Raji (cell line): ENCODE results near the gene TMEM18.

ENCODE experiments used
- POLR2A ChIP-seq: IDR thresholded peaks from 2 replicates; pipeline ENCODE4 v1.6.1; 2011; ENCODE audit warnings: low read depth, low read length, control low read depth; ENCODE audit not compliant: insufficient read depth

TMEM18 gene

DNA sequence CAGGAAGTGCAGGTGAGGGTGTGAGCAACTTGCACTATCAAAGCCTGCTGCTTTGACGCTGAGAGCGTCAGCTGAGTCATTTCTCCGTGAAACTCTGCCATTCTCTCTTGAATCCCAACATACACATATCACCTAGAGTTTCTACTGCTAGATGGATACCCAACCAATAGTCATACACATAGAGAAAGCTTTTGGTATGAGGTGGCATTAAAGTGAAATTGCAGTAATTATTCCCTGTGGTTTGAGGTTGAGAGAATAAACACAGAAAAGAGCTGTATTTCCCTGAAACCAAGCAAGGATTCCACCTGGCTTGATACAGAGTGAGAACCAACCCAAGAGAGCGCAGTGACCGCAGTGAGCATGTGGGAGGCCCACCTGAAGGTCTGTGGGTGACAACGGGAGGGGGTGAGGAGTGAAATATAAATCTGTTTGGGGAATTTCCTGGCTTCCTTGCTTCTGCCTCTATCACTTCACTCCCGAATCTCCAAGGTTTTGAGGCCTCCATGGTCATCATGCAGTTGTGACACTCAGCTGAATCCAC is 28.8 kb upstream of the TMEM18 start:
- no peak for TF ChIP-seq POLR2A

DNA sequence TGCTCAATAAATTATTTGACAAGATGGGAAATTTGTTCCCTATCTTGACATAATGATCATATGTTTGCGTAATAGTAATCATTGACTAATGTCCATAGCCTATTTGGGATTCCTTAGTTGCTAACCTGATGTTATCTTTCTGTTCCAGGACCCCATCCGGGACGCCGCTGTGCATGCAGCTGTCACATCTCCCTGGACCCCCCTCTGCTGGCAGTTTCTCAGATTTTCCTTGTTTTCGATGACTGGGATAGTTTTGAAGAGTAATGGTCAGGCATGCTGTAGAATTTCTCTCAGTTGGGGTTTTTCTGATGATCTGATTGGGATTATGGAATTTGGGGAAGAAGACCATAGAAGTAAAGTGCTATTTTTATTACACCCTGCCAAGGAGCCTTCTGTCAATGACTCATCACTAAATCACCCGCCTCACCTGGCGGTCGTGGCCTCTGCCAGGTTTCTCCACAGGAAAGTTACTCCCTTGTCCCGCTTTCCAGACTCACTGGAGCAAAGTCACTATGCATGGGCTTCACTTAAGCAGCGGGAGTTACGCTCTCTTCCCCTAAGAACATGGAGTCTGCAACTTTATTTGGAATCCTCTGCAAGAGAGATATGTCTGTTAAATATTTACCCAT is 19.9 kb upstream of the TMEM18 start:
- TF ChIP-seq POLR2A = no peak

DNA sequence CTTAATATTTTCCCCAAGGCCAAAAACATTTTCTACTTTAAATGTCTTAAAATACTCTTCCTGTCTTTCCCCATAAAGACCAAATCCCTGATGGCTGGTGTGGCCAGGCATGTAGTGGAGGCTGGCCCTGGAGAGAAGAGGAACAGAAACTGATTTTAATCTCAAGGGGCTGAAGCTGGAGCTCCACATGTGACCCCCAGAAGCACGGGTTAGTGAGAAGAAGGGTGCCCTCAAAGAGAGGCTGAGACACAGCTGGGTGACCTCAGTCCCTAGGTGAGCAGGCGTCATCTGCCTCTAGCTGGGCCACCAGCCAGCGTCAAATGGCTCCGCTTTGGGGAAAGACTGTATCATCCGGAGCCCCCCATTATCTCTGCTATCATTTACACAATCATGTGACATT is 19.3 kb upstream of the TMEM18 start:
- TF ChIP-seq POLR2A = no peak

DNA sequence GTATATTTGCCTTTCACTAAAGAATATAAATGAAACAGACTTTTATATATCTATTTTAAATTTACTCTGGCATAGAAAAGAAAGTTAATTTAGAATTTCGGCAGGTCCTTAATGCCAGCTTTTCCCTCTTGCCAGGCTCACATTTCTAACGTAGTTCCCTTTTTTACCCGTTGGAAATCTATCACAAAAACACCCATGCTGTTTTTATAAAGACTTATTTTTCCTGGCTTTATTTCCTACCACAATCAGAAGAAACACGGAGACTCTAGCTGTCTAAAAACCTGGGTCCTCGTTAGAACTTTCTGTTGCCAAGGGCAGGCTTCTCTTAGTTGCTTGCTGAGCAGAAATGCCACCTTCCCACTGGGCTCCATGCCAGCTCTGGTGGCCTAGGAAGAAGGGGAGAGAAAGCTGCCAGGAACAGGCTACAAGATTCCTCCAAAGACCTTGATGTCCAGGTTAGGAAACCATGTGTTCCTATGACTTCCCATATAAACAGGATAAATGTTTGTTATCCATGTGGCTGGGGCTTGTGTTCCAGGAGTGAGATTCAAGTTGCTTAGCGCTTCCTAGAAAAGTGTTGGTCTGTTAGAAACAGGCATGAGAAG is 17.8 kb upstream of the TMEM18 start:
- no peak for TF ChIP-seq POLR2A

- TF ChIP-seq POLR2A = no peak
These were observed 17.0 kb upstream of the TMEM18 start for GRCh38 chr2:694174-694573.

DNA sequence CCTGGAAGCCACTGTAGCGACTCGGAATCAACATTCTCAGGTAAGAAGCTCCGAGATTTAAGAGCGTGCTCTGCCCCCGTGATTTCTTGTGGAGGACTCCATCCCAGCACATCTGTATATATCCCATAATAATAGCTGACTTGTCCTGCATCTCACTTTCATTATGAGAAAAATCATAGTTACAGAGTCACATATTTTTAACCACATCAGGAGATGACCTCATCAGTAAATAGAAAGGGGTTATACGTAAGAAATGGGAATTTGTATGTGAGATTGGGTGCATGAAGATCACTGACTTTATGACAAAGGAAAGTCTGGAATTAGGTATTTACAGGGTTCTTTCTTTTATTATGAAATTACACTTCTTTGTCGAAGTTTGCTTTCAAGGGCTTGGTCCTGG is 16.4 kb upstream of the TMEM18 start:
- TF ChIP-seq POLR2A = no peak

DNA sequence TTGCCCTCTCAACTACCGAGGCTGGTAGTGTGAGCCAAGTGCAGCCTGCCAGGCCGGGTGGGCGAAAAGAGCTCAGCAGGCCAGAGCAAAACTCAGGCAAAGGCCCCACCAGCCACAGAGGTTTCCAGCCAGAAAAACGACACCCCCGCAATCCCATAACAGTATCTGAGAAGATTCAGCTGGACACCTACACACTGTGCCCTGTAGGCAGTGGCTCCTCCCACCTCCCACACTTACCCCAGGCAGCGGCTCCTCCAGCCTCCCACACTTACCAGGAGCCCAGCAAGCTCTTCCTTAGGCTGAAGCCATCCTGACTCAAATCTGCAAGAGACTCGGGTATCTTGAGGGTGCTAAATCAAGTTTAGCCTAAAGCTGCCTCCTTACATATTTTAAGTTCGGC is 15.6 kb upstream of the TMEM18 start:
- TF ChIP-seq POLR2A = no peak

DNA sequence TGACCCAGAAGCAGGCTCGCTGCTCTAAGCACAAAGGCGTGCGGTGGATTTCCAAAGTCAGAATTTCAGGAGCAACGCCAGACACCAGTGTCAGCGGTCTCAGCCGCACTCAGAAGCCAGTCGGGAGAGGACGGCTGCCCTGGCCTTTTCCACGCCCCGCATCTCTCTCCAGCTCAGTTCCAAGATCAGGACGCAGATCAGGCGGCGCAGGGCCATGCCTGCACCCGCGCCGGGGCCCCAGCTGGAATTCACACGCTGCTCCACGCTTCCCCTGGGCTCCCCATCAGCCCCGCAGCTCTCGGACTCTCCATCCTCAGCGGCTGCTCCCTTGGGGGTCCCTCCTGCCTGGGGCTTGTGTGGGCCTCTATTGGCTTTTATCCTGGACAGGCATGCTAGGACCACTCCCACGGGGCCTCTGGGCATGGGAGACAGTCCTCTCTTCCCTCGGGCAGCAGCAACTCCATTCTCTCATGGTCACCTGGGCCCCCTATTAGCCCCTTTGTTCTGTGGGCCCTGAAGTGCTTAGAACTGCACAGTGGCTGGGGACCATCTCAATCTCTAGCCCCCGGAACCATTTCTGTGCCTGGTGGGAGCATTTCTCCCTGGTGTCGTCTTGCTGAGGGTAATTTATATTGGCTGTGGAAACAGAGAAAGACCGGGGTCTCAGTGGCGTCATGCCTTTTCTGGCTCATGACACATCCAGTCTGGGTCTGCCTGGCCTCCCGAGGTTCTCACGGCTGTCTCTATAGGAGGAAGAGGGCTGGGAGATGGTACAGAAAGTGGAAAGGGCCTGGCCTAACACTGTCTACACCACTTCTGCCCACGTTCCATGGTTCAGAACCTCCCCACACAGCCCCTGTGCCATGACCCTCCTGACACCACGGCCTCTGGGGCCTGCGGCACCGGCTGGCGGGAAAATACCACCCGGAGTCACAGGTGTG is 14.9 kb upstream of the TMEM18 start:
- TF ChIP-seq POLR2A = no peak

GRCh38 chr2:690799-691198 is 13.6 kb upstream of the TMEM18 start:
- no peak for TF ChIP-seq POLR2A

DNA sequence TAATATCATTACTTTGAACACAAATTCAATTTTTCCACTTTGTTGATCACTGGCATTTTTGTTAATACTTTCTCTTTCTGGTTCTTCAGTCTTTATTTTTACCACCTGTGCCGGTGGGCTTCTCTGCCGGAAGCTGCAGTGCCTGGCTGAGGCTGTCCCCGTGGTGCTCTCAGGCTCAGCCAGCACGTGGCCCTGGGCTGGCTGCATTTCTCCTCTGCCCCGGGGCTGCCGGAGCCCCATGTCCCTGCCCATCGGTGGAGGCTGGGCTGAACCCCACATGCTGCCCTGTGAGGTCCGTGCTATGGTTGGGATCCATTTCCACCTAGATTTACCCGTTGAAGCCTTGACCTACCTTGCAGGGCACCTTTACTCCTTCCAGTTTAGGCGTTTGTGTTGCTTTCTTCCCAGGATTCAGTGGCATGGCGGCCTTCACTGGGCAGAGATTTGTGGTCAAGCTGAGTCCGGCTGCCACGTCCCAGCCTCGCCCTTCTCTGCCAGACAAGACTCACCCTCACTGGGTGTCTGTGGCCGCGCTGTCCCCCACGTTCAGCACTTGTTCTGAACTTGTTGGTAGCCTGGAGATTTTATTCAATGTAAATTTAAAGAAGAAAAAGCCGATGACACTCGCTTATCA is 12.8 kb upstream of the TMEM18 start:
- TF ChIP-seq POLR2A = no peak

DNA sequence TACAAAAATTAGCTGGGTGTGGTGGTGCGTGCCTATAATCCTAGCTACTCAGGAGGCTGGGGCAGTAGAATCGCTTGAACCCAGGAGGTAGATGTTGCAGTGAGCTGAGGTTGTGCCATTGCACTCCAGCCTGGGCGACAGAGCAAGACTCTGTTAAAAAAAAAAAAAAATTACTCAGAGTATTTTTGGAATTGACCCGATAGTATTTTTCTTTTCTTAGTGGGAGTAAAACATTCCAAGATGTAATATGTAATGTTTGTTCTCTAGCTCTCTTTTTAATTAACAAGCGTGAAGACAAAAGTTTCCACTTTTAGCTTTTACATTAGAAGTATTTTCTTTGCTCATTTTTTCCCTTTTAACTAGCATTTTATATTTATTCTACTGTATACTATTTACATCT is 12.0 kb upstream of the TMEM18 start:
- TF ChIP-seq POLR2A = no peak

GRCh38 chr2:688504-689076 is 11.4 kb upstream of the TMEM18 start:
- TF ChIP-seq POLR2A = no peak

GRCh38 chr2:685421-685820 is 8.2 kb upstream of the TMEM18 start:
- no peak for TF ChIP-seq POLR2A

- no peak for TF ChIP-seq POLR2A
These were observed 5.0 kb upstream of the TMEM18 start for GRCh38 chr2:682226-682625.

DNA sequence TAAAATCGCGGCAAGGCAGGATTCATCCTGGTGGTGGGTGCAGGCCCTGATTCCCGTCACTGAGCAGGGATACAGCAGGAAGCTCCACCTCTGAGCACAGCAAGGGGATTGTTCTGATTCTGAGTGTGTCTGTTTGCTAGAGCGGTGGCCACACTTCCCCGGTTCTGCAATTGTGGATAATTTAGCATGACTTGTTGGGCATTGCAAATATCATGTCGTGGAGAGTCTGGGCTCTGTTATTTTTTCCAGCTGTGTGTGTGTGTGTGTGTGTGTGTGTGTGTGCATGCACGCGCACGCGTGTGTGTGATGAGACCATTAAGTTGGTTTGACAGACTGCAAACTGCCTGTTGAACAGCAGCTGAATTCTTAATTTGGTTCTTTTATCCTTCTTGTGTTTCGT is 4.1 kb upstream of the TMEM18 start:
- no peak for TF ChIP-seq POLR2A

DNA sequence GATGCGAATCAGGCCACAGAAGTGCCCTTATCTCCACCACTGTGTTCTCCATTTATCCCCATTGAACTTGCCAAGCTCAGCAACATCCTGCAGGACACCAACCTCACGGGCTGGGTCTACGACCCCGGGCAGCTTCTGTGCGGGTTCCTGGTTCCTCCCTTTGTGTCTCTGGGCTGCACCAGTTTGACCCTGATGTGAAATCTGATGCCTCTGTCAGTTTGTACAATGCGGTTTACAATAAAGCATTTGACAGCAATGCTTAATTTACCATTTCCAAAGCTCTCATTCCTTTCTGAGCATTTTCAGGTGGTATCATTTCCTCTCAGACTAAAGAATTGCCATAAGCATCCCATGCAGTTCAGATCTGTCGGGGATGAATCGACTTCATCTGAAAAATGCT is 3.3 kb upstream of the TMEM18 start:
- no peak for TF ChIP-seq POLR2A

DNA sequence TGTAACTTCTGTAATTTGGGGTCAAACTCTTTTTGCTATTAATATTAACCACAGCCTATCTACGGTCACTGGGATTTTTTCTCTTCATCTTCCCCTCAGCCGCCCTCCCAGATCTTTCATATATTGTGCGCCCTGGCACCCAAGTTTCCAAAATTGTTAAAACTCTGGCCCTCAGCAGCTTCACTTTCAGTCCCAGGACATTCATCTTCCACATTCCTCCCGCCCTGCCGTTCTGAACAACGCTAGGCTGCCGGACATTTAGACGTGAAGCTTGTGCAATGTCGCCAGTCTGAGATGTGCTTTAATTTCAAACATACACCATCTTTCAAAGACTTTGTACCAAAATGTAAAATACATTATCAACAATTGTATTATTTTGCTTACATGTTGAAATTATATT is 1.8 kb upstream of the TMEM18 start:
- TF ChIP-seq POLR2A = no peak
